GM21717 (cell line): ENCODE results near the gene ABCD1.

ENCODE experiments used
- ATAC-seq: cut with Tn5 transposase; IDR thresholded peaks from one replicate; pipeline ENCODE4 v1.9.1; 2021; ENCODE audit warnings: mild to moderate bottlenecking, moderate library complexity; ENCODE audit not compliant: unreplicated experiment

The ABCD1 gene

GRCh38 chrX:153770601-153771414 is 46.2 kb downstream of the ABCD1 start:
- ATAC-seq = no peak

GRCh38 chrX:153771415-153772315 is 47.0 kb downstream of the ABCD1 start:
- ATAC-seq = no peak

- no peak for ATAC-seq
These were observed 47.9 kb downstream of the ABCD1 start for GRCh38 chrX:153772316-153773217.

- no peak for ATAC-seq
These were observed 48.6 kb downstream of the ABCD1 start for GRCh38 chrX:153773218-153773611.

GRCh38 chrX:153773741-153774575 is 49.3 kb downstream of the ABCD1 start:
- ATAC-seq = no peak

GRCh38 chrX:153774576-153775292 is 50.1 kb downstream of the ABCD1 start:
- ATAC-seq = no peak

GRCh38 chrX:153775293-153776119 is 50.9 kb downstream of the ABCD1 start:
- no peak for ATAC-seq

GRCh38 chrX:153776120-153776599 is 51.5 kb downstream of the ABCD1 start:
- no peak for ATAC-seq

- no peak for ATAC-seq
These were observed 52.0 kb downstream of the ABCD1 start for GRCh38 chrX:153776611-153777045.

GRCh38 chrX:153777261-153778090 is 52.8 kb downstream of the ABCD1 start:
- ATAC-seq = no peak

GRCh38 chrX:153778181-153778580 is 53.5 kb downstream of the ABCD1 start:
- no peak for ATAC-seq

GRCh38 chrX:153778684-153779101 is 54.0 kb downstream of the ABCD1 start:
- no peak for ATAC-seq

- ATAC-seq = no peak
These were observed 55.4 kb downstream of the ABCD1 start for GRCh38 chrX:153779891-153780677.

GRCh38 chrX:153780678-153781427 is 56.2 kb downstream of the ABCD1 start, which contains the start of gene SRPK3:
SRPK3 (plus strand) TSS chrX:153781041; CDS start chrX:153781087, 46 bp downstream.
- ATAC-seq = no peak

- no peak for ATAC-seq
These were observed 56.9 kb downstream of the ABCD1 start for GRCh38 chrX:153781428-153782047.
